Stimulated activated CD8-positive, alpha-beta memory T cell treated with anti-CD3 and anti-CD28 coated beads, Interleukin-2, amount 100 ng/mL, for 48 hours (primary cell): Measurements from ENCODE around the gene PSMB2.
A peak's percentile ranks its signal among the peaks of the same experiment; 100 is the strongest.

Experiments used
- DNase-seq, 2 donors: peaks; one replicate each; pipeline ENCODE4 v3.0.0-alpha.2; 2020; ENCODE audit warnings: low read depth in 2 of 2

Gene PSMB2

GRCh38 chr1:35572296-35572695, 69.0 kb downstream of the PSMB2 start:
- DNase-seq: no peak

GRCh38 chr1:35571263-35571662, 70.1 kb downstream of the PSMB2 start:
- DNase-seq: no peak

GRCh38 chr1:35570589-35571137, 70.7 kb downstream of the PSMB2 start:
- DNase-seq: no peak

- no peak for DNase-seq
Measured at GRCh38 chr1:35569936-35570335, 71.4 kb downstream of the PSMB2 start.

- peak in 1 of 2 donors; percentile 46 for DNase-seq
Measured at GRCh38 chr1:35568975-35569395, 72.3 kb downstream of the PSMB2 start.

- no peak for DNase-seq
Measured at GRCh38 chr1:35567947-35568558, 73.3 kb downstream of the PSMB2 start.

- no peak for DNase-seq
Measured at GRCh38 chr1:35565742-35566133, 75.6 kb downstream of the PSMB2 start.

- no peak for DNase-seq
Measured at GRCh38 chr1:35564884-35565741, 76.2 kb downstream of the PSMB2 start.

GRCh38 chr1:35564037-35564883, 77.1 kb downstream of the PSMB2 start:
- peak; percentile 68 to 73 for DNase-seq

- no peak for DNase-seq
Measured at GRCh38 chr1:35563166-35563565, 78.2 kb downstream of the PSMB2 start.

- DNase-seq: no peak
Measured at GRCh38 chr1:35561972-35562680, 79.2 kb downstream of the PSMB2 start.

GRCh38 chr1:35561297-35561971, 79.9 kb downstream of the PSMB2 start:
- no peak for DNase-seq

- no peak for DNase-seq
Measured at GRCh38 chr1:35560256-35561225, 80.8 kb downstream of the PSMB2 start.

GRCh38 chr1:35559317-35559944, 81.9 kb downstream of the PSMB2 start:
- no peak for DNase-seq

GRCh38 chr1:35558374-35559316, 82.7 kb downstream of the PSMB2 start:
- no peak for DNase-seq

GRCh38 chr1:35557611-35558373, 83.5 kb downstream of the PSMB2 start, which contains the start of gene NCDN:
Gene NCDN, plus strand, starts transcription at chr1:35557799. Its CDS starts 392 bp downstream, at chr1:35558191.
- peak; percentile 93 to 96 for DNase-seq

- DNase-seq: peak in 1 of 2 donors; percentile 70
Measured at GRCh38 chr1:35557118-35557610, 84.2 kb downstream of the PSMB2 start, which contains the start of gene KIAA0319L. Gene KIAA0319L, minus strand, starts transcription at chr1:35557403. Its CDS starts 2,912 bp downstream, at chr1:35554491.
